Ovary (tissue), 9 donors: ENCODE measurements around the gene ATP2A2. TPM values are rescaled to one million over a fixed set of nuclear protein-coding genes. Genes with fewer than 3 reads are reported as not detected.

Experiments used
- DNase-seq, 5 donors: peaks; one replicate each; pipeline ENCODE4 v3.0.0-alpha.2; 2019 to 2020
- H3K27ac ChIP-seq, 2 donors: fragments of 200-600 bp; one replicate each; pipeline versions ENCODE4 v1.5.1 to v1.8.0; 2019 to 2022
- H3K27me3 ChIP-seq: fragments of 200-600 bp; one replicate; pipeline ENCODE4 v1.8.0; 2022
- H3K36me3 ChIP-seq: fragments of 200-600 bp; sonication (generic); one replicate; pipeline ENCODE4 v1.5.1; 2019
- H3K4me1 ChIP-seq: one replicate; pipeline ENCODE4 v1.8.1; 2013; ENCODE audit warnings: mild to moderate bottlenecking, moderate library complexity; ENCODE audit not compliant: insufficient read depth
- H3K4me3 ChIP-seq: fragments of 200-600 bp; sonication (generic); one replicate; pipeline ENCODE4 v1.5.1; 2017
- H3K9me3 ChIP-seq, 2 donors: fragments of 200-600 bp in 1 of 2; sonication (generic) in 1 of 2; one replicate each; pipeline versions ENCODE4 v1.5.1 to v1.8.1; 2013 to 2019; ENCODE audit warnings: mild to moderate bottlenecking in 1 of 2, moderate library complexity in 1 of 2
- CTCF ChIP-seq, 3 donors: fragments of 450-650 bp in 2 of 3; fragments of 200-600 bp in 1 of 3; IDR thresholded peaks; one replicate each; pipeline versions ENCODE4 v1.5.1 to v1.8.0; 2016 to 2022; ENCODE audit warnings: antibody characterized with exemption in 3 of 3, mild to moderate bottlenecking in 1 of 3
- EP300 ChIP-seq: sonication (generic); formaldehyde crosslinking; IDR thresholded peaks from one replicate; pipeline ENCODE4 v1.6.1; 2017; ENCODE audit warnings: antibody characterized with exemption
- POLR2A ChIP-seq: fragments of 450-650 bp; IDR thresholded peaks from one replicate; pipeline ENCODE4 v1.6.1; 2017; ENCODE audit warnings: antibody characterized with exemption, mild to moderate bottlenecking, moderate library complexity
- WGBS, 3 donors: extraction: QIAGEN DNeasy Blood & Tissue Kit in 1 of 3; methylation state at CpG; one replicate each; pipeline versions ENCODE4 v1.1.5 to v1.1.7; 2013 to 2017; 5-methylcytosine and 5-hydroxymethylcytosine counted together
- intact Hi-C, 4 donors: fragments of 100-400 bp; cut with DNase I; formaldehyde crosslinking; loops; one replicate each; pipeline versions ENCODE4 v1.11.0 to v1.15.1; 2022 to 2023
- polyA plus RNA-seq, 2 donors: library from polyadenylated mRNA; stranded (reverse); fragments of 200-250 nt in 1 of 2; fragments of 350-450 nt in 1 of 2; fragmentation: Illumina TruSeq in 1 of 2; extraction: RNeasy Lipid Tissue Mini Kit (QIAGEN cat#74804) in 1 of 2; gene quantifications; one replicate each; pipeline ENCODE4 v1.2.3, GENCODE V29; 2013 to 2014
- total RNA-seq, 7 donors: library from RNA; depleted of rRNA in 2 of 7; stranded (reverse); fragments of >200 nt in 2 of 7; fragmentation: NEBNext Ultra II Directional in 3 of 7; extraction: Animal tissue kit (Norgen Biotek cat#: 25700) in 3 of 7; gene quantifications; one replicate each; pipeline versions ENCODE4 v1.1.0 to v1.2.4, GENCODE V29; 2016 to 2023
- donor health status: DM: no; HTN: no; CAD: no; lungs with moderate emphysema.
- donor health status: DM: no; HTN: no; CAD: no.
- donor health status: Bipolar disorder and iron deficiency.
- donor health status: DM: yes; HTN: yes; CAD: no.
- donor health status: DM: no; HTN: no; CAD: no.
- donor health status: DM: yes; HTN: yes; CAD: no.

Gene ATP2A2
- total and polyA plus RNA-seq, 9 donors: 54.2 to 183 (median 137) TPM

DNA sequence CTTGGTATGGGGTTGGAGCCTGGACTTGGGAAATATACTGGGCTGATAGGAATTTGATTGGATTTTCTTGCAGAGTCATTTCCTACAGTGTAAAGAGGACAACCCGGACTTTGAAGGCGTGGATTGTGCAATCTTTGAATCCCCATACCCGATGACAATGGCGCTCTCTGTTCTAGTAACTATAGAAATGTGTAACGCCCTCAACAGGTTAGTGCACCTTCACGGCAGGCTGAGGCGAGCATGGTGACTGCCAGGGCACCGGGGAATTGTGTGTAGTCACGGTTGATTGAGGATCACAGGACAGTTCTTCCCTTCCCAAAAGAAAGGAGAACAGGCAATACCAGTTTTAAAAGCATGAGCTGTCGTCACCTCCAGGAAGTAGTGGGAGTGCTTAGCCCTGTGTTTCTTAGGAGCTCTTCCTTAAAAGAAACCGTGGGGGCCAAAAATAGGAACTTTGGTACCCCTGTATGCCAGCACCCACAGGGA, 64.2 kb downstream of the ATP2A2 start:
- H3K9me3 ChIP-seq: no peaks in the 10 kb centered on the region
- no peaks in the 10 kb centered on the region for H3K36me3 ChIP-seq
- H3K4me3 ChIP-seq: no peak overlapping the region
- no peak for DNase-seq
- WGBS, 3 donors: 85 to 88% (median 86%) methylated on average over 11 of the region's 11 CpGs
- H3K27ac ChIP-seq: no peak overlapping the region
- no peak for TF ChIP-seq EP300
- TF ChIP-seq CTCF (IDR thresholded peaks at IDR 0.05): no peak
- no peak for TF ChIP-seq POLR2A
- intact Hi-C loops: no loop called here
- no peaks in the 10 kb centered on the region for H3K4me1 ChIP-seq
- H3K27me3 ChIP-seq: no peaks in the 10 kb centered on the region

DNA sequence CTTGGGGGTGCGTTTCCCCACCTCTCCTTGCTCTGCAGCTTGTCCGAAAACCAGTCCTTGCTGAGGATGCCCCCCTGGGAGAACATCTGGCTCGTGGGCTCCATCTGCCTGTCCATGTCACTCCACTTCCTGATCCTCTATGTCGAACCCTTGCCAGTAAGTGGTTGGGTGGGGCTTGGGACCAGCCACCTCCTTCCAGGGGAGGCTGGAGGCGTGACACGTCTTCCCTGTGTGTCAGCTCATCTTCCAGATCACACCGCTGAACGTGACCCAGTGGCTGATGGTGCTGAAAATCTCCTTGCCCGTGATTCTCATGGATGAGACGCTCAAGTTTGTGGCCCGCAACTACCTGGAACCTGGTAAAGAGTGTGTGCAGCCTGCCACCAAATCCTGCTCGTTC, 64.9 kb downstream of the ATP2A2 start:
- Histone ChIP-seq H3K4me1 (no peaks in the 10 kb centered on the region), H3K9me3 (no peaks in the 10 kb centered on the region), H3K27ac (no peak overlapping the region), H3K27me3 (no peaks in the 10 kb centered on the region), H3K36me3 (no peaks in the 10 kb centered on the region), H3K4me3 (no peak overlapping the region)
- TF ChIP-seq EP300: no peak
- TF ChIP-seq POLR2A: no peak
- no peak for TF ChIP-seq CTCF (IDR thresholded peaks at IDR 0.05)
- intact Hi-C loops: no loop called here
- no peak for DNase-seq
- WGBS, 3 donors: 77 to 82% (median 82%) methylated on average over 12 of the region's 12 CpGs

- no peak for TF ChIP-seq EP300
- no peak for TF ChIP-seq POLR2A
- TF ChIP-seq CTCF (IDR thresholded peaks at IDR 0.05): no peak
- no peaks in the 10 kb centered on the region for H3K27me3 ChIP-seq
- 87 to 91% (median 91%) methylated on average over 8 of the region's 8 CpGs for WGBS, 3 donors
- no peak overlapping the region for H3K27ac ChIP-seq
- H3K36me3 ChIP-seq: no peaks in the 10 kb centered on the region
- no peak overlapping the region for H3K4me3 ChIP-seq
- DNase-seq: no peak
- no peaks in the 10 kb centered on the region for H3K9me3 ChIP-seq
- H3K4me1 ChIP-seq: no peaks in the 10 kb centered on the region
- intact Hi-C loops: no loop called here
Observed at GRCh38 chr12:110347767-110348166, 66.7 kb downstream of the ATP2A2 start.

DNA sequence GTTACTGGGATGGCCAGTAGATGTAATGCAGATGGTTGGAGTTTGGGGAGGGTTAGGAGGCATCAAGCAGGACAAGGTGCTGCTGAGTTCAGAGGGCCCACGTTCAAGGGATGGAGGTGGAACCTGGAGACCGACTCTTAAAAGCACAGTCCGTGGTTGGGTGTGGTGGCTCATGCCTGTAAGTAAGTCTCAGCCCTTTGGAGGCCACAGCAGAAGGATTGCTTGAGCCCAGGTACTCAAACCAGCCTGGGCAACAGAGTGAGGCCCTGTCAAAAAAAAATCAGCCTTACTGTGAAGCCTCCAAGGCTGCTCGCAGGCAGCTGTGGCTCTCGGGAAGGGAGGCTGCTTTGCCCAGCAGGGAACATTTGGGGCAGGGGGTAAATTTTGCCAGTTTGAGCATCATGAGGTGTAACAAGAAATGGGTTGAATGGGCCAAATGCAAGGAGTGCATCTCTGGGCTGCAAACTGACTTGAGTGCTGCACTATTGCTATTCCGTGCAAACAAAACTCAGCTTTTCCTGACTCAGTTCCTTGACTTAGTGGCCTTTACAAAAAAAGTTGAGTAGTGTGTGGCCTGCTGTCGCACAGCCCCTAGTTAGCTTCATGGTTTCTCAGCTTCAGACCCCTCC, 67.5 kb downstream of the ATP2A2 start:
- DNase-seq: no peak
- Histone ChIP-seq H3K27ac (no peak overlapping the region), H3K27me3 (no peaks in the 10 kb centered on the region), H3K36me3 (no peaks in the 10 kb centered on the region), H3K4me1 (no peaks in the 10 kb centered on the region), H3K9me3 (no peaks in the 10 kb centered on the region), H3K4me3 (no peak overlapping the region)
- intact Hi-C loops: no loop called here
- TF ChIP-seq CTCF (IDR thresholded peaks at IDR 0.05) (no peak), POLR2A (no peak)
- 91 to 97% (median 93%) methylated on average over 7 of the region's 7 CpGs for WGBS, 3 donors
